H4 (cell line): Measurements from ENCODE around the gene STOML3. TPM values are rescaled to one million over a fixed set of nuclear protein-coding genes. Genes with fewer than 3 reads are reported as not detected.

ENCODE experiments used
- DNase-seq: peaks from one replicate; pipeline ENCODE4 v3.0.0-alpha.2; 2015; ENCODE audit warnings: low spot score
- total RNA-seq: library from RNA; depleted of rRNA; stranded (reverse); fragments of >200 nt; shearing (Covaris generic); gene quantifications from 2 replicates; pipeline ENCODE4 v1.2.3, GENCODE V29; 2014

Gene STOML3
- total RNA-seq, 1 experiment from 2014 or later: not detected

- DNase-seq: no peak
Observed at GRCh38 chr13:38981096-38981495, 9.5 kb downstream of the STOML3 start.

- no peak for DNase-seq
Observed at GRCh38 chr13:38980750-38981078, 9.9 kb downstream of the STOML3 start.

- no peak for DNase-seq
Observed at GRCh38 chr13:38979891-38980749, 10.5 kb downstream of the STOML3 start.

- DNase-seq: no peak
Observed at GRCh38 chr13:38970380-38971051, 20.1 kb downstream of the STOML3 start.

GRCh38 chr13:38969187-38969586 lies 21.4 kb downstream of the STOML3 start:
- no peak for DNase-seq

GRCh38 chr13:38967446-38967845 lies 23.2 kb downstream of the STOML3 start:
- no peak for DNase-seq

- DNase-seq: no peak
Observed at GRCh38 chr13:38965281-38965680, 25.4 kb downstream of the STOML3 start.

- no peak for DNase-seq
Observed at GRCh38 chr13:38960175-38960574, 30.5 kb downstream of the STOML3 start.

GRCh38 chr13:38957794-38958592 lies 32.6 kb downstream of the STOML3 start:
- no peak for DNase-seq

GRCh38 chr13:38954844-38955243 lies 35.8 kb downstream of the STOML3 start:
- DNase-seq: no peak

GRCh38 chr13:38954291-38954690 lies 36.3 kb downstream of the STOML3 start:
- DNase-seq: no peak

GRCh38 chr13:38952827-38953226 lies 37.8 kb downstream of the STOML3 start:
- DNase-seq: no peak

GRCh38 chr13:38951525-38952313 lies 38.9 kb downstream of the STOML3 start:
- DNase-seq: no peak

GRCh38 chr13:38950987-38951386 lies 39.6 kb downstream of the STOML3 start:
- DNase-seq: no peak

- DNase-seq: no peak
Observed at GRCh38 chr13:38947054-38947453, 43.6 kb downstream of the STOML3 start.

GRCh38 chr13:38944219-38944618 lies 46.4 kb downstream of the STOML3 start:
- DNase-seq: no peak

GRCh38 chr13:38943231-38943630 lies 47.4 kb downstream of the STOML3 start:
- no peak for DNase-seq

GRCh38 chr13:38941353-38941945 lies 49.2 kb downstream of the STOML3 start:
- DNase-seq: no peak

- no peak for DNase-seq
Observed at GRCh38 chr13:38933786-38934185, 56.8 kb downstream of the STOML3 start.

- DNase-seq: no peak
Observed at GRCh38 chr13:38922170-38922569, 68.5 kb downstream of the STOML3 start.

- no peak for DNase-seq
Observed at GRCh38 chr13:38921081-38921480, 69.5 kb downstream of the STOML3 start.
